H1 (cell line): ENCODE measurements around the gene CSNK1D. TPM values are rescaled to one million over a fixed set of nuclear protein-coding genes. Genes with fewer than 3 reads are reported as not detected.

Experiments
- CTCF ChIA-PET: fragments of 300-600 bp; sonication (Branson Sonifier 250); formaldehyde crosslinking; loops from one replicate; lab custom pipeline; 2021; ENCODE audit not compliant: partially characterized antibody; lab: Charles Lee
- POLR2A ChIA-PET: fragments of 300-600 bp; sonication (Branson Sonifier 250); formaldehyde crosslinking; loops from one replicate; lab custom pipeline; 2021; ENCODE audit warnings: inconsistent platforms; ENCODE audit not compliant: partially characterized antibody; lab: Charles Lee
- DNase-seq, 2 experiments: peaks; one replicate each; pipeline versions ENCODE4 v3.0.0 to v3.0.0-alpha.2; 2010 to 2022; ENCODE audit warnings: low spot score in 2 of 2, low read depth in 1 of 2, mixed read lengths in 1 of 2
- FAIRE-seq: peaks from 2 replicates; lab custom pipeline; 2011; peaks lifted over from hg19 to GRCh38; lab: Jason Lieb, UNC
- H2AFZ ChIP-seq: 2 replicates; pipeline ENCODE4 v1.8.1; 2012; ENCODE audit warnings: low read length, inconsistent platforms
- H2AK5ac ChIP-seq: 2 replicates; pipeline ENCODE4 v1.6.1; 2013; ENCODE audit warnings: low read depth, low read length
- H2BK120ac ChIP-seq: replicated peaks from 2 replicates; pipeline ENCODE3; 2013; ENCODE audit warnings: low read depth, low read length, inconsistent platforms
- H2BK12ac ChIP-seq: 2 replicates; pipeline ENCODE4 v1.6.1; 2013; ENCODE audit warnings: low read depth, low read length
- H2BK15ac ChIP-seq: 2 replicates; pipeline ENCODE4 v1.6.1; 2013; ENCODE audit warnings: low read length
- H2BK20ac ChIP-seq: 2 replicates; pipeline ENCODE4 v1.6.1; 2013; ENCODE audit warnings: low read length
- H2BK5ac ChIP-seq: 2 replicates; pipeline ENCODE4 v1.6.1; 2013; ENCODE audit warnings: low read depth, low read length
- H3K14ac ChIP-seq: 2 replicates; pipeline ENCODE4 v1.6.1; 2013; ENCODE audit warnings: inconsistent platforms; ENCODE audit not compliant: insufficient read length
- H3K18ac ChIP-seq: 2 replicates; pipeline ENCODE4 v1.6.1; 2013; ENCODE audit warnings: low read length; ENCODE audit errors: extremely low read depth
- H3K23ac ChIP-seq: 2 replicates; pipeline ENCODE4 v1.6.1; 2013; ENCODE audit warnings: inconsistent platforms; ENCODE audit not compliant: insufficient read length
- H3K23me2 ChIP-seq: 2 replicates; pipeline ENCODE4 v1.6.1; 2013; ENCODE audit warnings: low read depth, low read length
- H3K27ac ChIP-seq: 2 replicates; pipeline ENCODE4 v1.6.1; 2011; ENCODE audit warnings: low read depth, low read length, inconsistent platforms
- H3K27me3 ChIP-seq, 4 experiments: replicated peaks in 1 of 4; 1 replicate in 1 of 4; 2 replicates in 3 of 4; pipeline versions ENCODE4 v1.6.1 to v1.8.1; 2011 to 2013; ENCODE audit warnings: low read length in 3 of 4, mild to moderate bottlenecking in 3 of 4, inconsistent platforms in 2 of 4, mixed read lengths in 2 of 4, moderate library complexity in 1 of 4; ENCODE audit not compliant: control insufficient read depth in 3 of 4, insufficient read depth in 3 of 4; ENCODE audit errors: extremely low read depth in 1 of 4
- H3K36me3 ChIP-seq, 4 experiments: 2 replicates each; pipeline versions ENCODE4 v1.6.1 to v1.8.1; 2011 to 2013; ENCODE audit warnings: mild to moderate bottlenecking in 4 of 4, low read length in 3 of 4, moderate library complexity in 2 of 4, control low read depth in 1 of 4, inconsistent platforms in 1 of 4; ENCODE audit not compliant: insufficient read depth in 4 of 4, control insufficient read depth in 2 of 4
- H3K4ac ChIP-seq: replicated peaks from 2 replicates; pipeline ENCODE3; 2013; ENCODE audit warnings: low read length, low read depth, mixed read lengths, inconsistent platforms; ENCODE audit not compliant: insufficient read length
- H3K4me1 ChIP-seq, 4 experiments: replicated peaks in 1 of 4; 1 replicate in 1 of 4; 2 replicates in 3 of 4; pipeline versions ENCODE4 v1.6.1 to v1.8.1; 2011 to 2013; ENCODE audit warnings: low read length in 3 of 4, inconsistent platforms in 2 of 4, mixed read lengths in 1 of 4; ENCODE audit not compliant: insufficient read depth in 4 of 4, control insufficient read depth in 3 of 4
- H3K4me2 ChIP-seq, 2 experiments: 2 replicates each; pipeline versions ENCODE4 v1.6.1 to v1.8.1; 2011 to 2013; ENCODE audit warnings: low read depth in 2 of 2, low read length in 2 of 2, control low read depth in 1 of 2, inconsistent platforms in 1 of 2, mild to moderate bottlenecking in 1 of 2; ENCODE audit not compliant: insufficient read depth in 1 of 2
- H3K4me3 ChIP-seq, 4 experiments: fragments of 200-600, 300-600 bp in 1 of 4; sonication (generic), shearing (Covaris generic), sonication (Bioruptor Twin) in 1 of 4; 2 replicates each; pipeline versions ENCODE4 v1.5.1 to v1.8.1; 2011 to 2016; ENCODE audit warnings: low read length in 4 of 4, low read depth in 3 of 4, control low read depth in 2 of 4, inconsistent platforms in 2 of 4, mild to moderate bottlenecking in 2 of 4, mixed read lengths in 1 of 4, moderate library complexity in 1 of 4; ENCODE audit not compliant: insufficient read depth in 2 of 4; ENCODE audit errors: extremely low read depth in 1 of 4
- H3K56ac ChIP-seq: replicated peaks from 2 replicates; pipeline ENCODE3; 2013; ENCODE audit warnings: low read depth, mild to moderate bottlenecking, mixed read lengths, low read length, inconsistent platforms; ENCODE audit not compliant: insufficient read length
- H3K79me1 ChIP-seq: 2 replicates; pipeline ENCODE4 v1.6.1; 2013; ENCODE audit warnings: low read depth, low read length, control low read depth
- H3K79me2 ChIP-seq, 2 experiments: 2 replicates each; pipeline versions ENCODE4 v1.6.1 to v1.8.1; 2012 to 2013; ENCODE audit warnings: low read length in 2 of 2, mild to moderate bottlenecking in 2 of 2, inconsistent platforms in 1 of 2; ENCODE audit not compliant: insufficient read depth in 2 of 2, control insufficient read depth in 1 of 2
- H3K9ac ChIP-seq, 4 experiments: replicated peaks in 1 of 4; 1 replicate in 1 of 4; 2 replicates in 3 of 4; pipeline versions ENCODE4 v1.6.1 to v1.8.1; 2011 to 2013; ENCODE audit warnings: low read depth in 3 of 4, low read length in 3 of 4, control low read depth in 2 of 4, mild to moderate bottlenecking in 2 of 4, moderate library complexity in 2 of 4, inconsistent platforms in 1 of 4; ENCODE audit errors: extremely low read depth in 1 of 4
- H3K9me3 ChIP-seq, 2 experiments: 2 replicates each; pipeline versions ENCODE4 v1.6.1 to v1.8.1; 2012 to 2013; ENCODE audit warnings: mild to moderate bottlenecking in 2 of 2, moderate library complexity in 2 of 2, control low read depth in 1 of 2, inconsistent platforms in 1 of 2, low read depth in 1 of 2, low read length in 1 of 2, mixed read lengths in 1 of 2; ENCODE audit not compliant: insufficient read depth in 2 of 2
- H4K20me1 ChIP-seq, 2 experiments: replicated peaks in 1 of 2; 2 replicates each; pipeline versions ENCODE3 to v1.8.1; 2011 to 2013; ENCODE audit warnings: inconsistent platforms in 2 of 2, low read length in 2 of 2, mild to moderate bottlenecking in 1 of 2; ENCODE audit not compliant: insufficient read depth in 2 of 2, control insufficient read depth in 1 of 2
- H4K5ac ChIP-seq: 2 replicates; pipeline ENCODE4 v1.6.1; 2013; ENCODE audit warnings: low read length, low read depth, mixed read lengths, inconsistent platforms; ENCODE audit not compliant: insufficient read length
- H4K8ac ChIP-seq: 2 replicates; pipeline ENCODE4 v1.8.0; 2013; ENCODE audit warnings: mild to moderate bottlenecking, moderate library complexity, low read length, inconsistent platforms; ENCODE audit not compliant: insufficient read depth; ENCODE audit errors: extremely low read depth
- H4K91ac ChIP-seq: replicated peaks from 2 replicates; pipeline ENCODE3; 2013; ENCODE audit warnings: low read length, mixed read lengths, inconsistent platforms; ENCODE audit not compliant: insufficient read length
- CHD2 ChIP-seq: IDR thresholded peaks from 2 replicates; pipeline ENCODE4 v1.6.1; 2012; ENCODE audit warnings: low read length, improper control_type of control experiment
- CREB1 ChIP-seq: IDR thresholded peaks from 2 replicates; pipeline ENCODE4 v1.6.1; 2012; ENCODE audit warnings: inconsistent platforms
- EZH2 ChIP-seq: fragments of 200-600 bp; sonication (generic); IDR thresholded peaks from 2 replicates; pipeline ENCODE4 v1.7.1; 2012; ENCODE audit warnings: low read depth, mild to moderate bottlenecking, moderate library complexity, low read length, inconsistent platforms; ENCODE audit not compliant: severe bottlenecking
- FOSL1 ChIP-seq: IDR thresholded peaks from 2 replicates; pipeline ENCODE4 v1.6.1; 2011; ENCODE audit warnings: mild to moderate bottlenecking, low read depth, low read length, moderate library complexity; ENCODE audit not compliant: insufficient read depth
- GTF2F1 ChIP-seq: IDR thresholded peaks from 2 replicates; pipeline ENCODE4 v1.6.1; 2012; ENCODE audit warnings: low read depth, low read length, improper control_type of control experiment, borderline replicate concordance
- JUN ChIP-seq: IDR thresholded peaks from 2 replicates; pipeline ENCODE4 v1.6.1; 2011; ENCODE audit warnings: low read depth, mild to moderate bottlenecking, improper control_type of control experiment, low read length
- JUND ChIP-seq: IDR thresholded peaks from 2 replicates; pipeline ENCODE4 v1.6.1; 2011; ENCODE audit warnings: mild to moderate bottlenecking, improper control_type of control experiment, low read length
- MAFK ChIP-seq: IDR thresholded peaks from 2 replicates; pipeline ENCODE4 v1.6.1; 2012; ENCODE audit warnings: low read depth, mild to moderate bottlenecking, improper control_type of control experiment, low read length
- RXRA ChIP-seq: IDR thresholded peaks from 2 replicates; pipeline ENCODE4 v1.6.1; 2011; ENCODE audit warnings: low read depth, mild to moderate bottlenecking, low read length, moderate library complexity; ENCODE audit not compliant: insufficient read depth
- SP2 ChIP-seq: IDR thresholded peaks from 2 replicates; pipeline ENCODE4 v1.6.1; 2012; ENCODE audit warnings: mild to moderate bottlenecking, low read length, inconsistent platforms
- TAF1 ChIP-seq: IDR thresholded peaks from 2 replicates; pipeline ENCODE4 v1.6.1; 2011; ENCODE audit warnings: mild to moderate bottlenecking, low read depth, low read length
- TAF7 ChIP-seq: optimal IDR thresholded peaks from 2 replicates; pipeline ENCODE3; 2011; ENCODE audit warnings: low read depth, mild to moderate bottlenecking, inconsistent platforms, low read length, moderate library complexity, borderline replicate concordance
- WGBS, 2 experiments: shearing (Covaris generic) in 1 of 2; methylation state at CpG; one replicate each; pipeline versions ENCODE4 v1.1.6 to v1.1.7; 2013 to 2015; ENCODE audit warnings: low lambda C conversion rate in 2 of 2, mixed read lengths in 2 of 2, inconsistent platforms in 1 of 2, low coverage in 1 of 2, missing lambda C conversion rate in 1 of 2; ENCODE audit not compliant: insufficient replicate concordance in 2 of 2, insufficient coverage in 1 of 2, insufficient read length in 1 of 2; ENCODE audit errors: extremely low coverage in 1 of 2, missing lambda C conversion rate in 1 of 2; 5-methylcytosine and 5-hydroxymethylcytosine counted together
- polyA plus RNA-seq, 7 experiments: library from polyadenylated mRNA; depleted of rRNA in 3 of 7; stranded (reverse) in 5 of 7; unstranded in 2 of 7; fragments of >200 nt in 5 of 7; fragments of 200-250 nt in 2 of 7; gene quantifications; 1 replicate in 5 of 7; 2 replicates in 1 of 7; 4 replicates in 1 of 7; pipeline versions ENCODE4 v1.2.1 to v1.2.3, GENCODE V29; 2011 to 2013; ENCODE audit warnings: missing spikeins in 2 of 7, mixed read lengths in 2 of 7
- total RNA-seq: library from RNA; stranded (reverse); fragmentation: NEBNext Ultra II Directional; extraction: Animal tissue kit (Norgen Biotek cat#: 25700); gene quantifications from 2 replicates; pipeline ENCODE4 v1.2.1, GENCODE V29; 2021

Gene CSNK1D
- total and polyA plus RNA-seq, 2 of the 8 experiments (the other 6 are each of a cell fraction or from before 2014, with no cell fraction given) = 73.5 to 103 TPM

DNA sequence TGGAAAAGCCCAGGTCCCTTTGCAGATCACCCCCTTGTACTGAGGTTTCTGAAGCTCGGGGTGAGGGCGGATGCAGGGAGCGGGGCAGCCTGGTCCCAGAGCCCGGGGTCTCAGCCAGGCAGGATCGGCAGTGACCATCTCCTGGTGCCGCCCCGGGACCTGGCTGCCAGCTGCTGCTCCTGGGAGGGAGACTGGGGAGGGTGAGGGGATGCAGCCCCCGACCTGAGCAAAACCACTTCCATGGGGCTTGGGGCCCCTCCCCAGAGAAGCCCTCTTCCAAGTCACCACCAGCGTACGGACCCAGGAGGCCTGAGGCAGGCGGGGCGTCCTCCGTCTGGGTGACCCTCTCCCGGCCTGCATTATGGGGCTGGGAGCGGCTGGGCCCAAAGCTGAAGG is 29.1 kb upstream of the CSNK1D start:
- ChIA-PET CTCF (interaction anchor here (0.7 to 4.7 kb wide), 9 partner anchors 10 to 369 kb away, joined by 3 to 32 read pairs (median 7); partner anchors contain the start of gene CD7), POLR2A (interaction anchor here (0.7 to 2.4 kb wide), 3 partner anchors 10 to 31 kb away, joined by 3 to 18 read pairs (median 3); partner anchors contain the start of gene CD7)
- Histone ChIP-seq H3K27me3 (no peaks in the 10 kb centered on the region), H2BK20ac (no peak overlapping the region), H3K4me1 (peaks cover 0 to 6% (median 3%) of the 10 kb centered on the region in 4 experiments; a peak in 3 of 7 replicates), H4K8ac (peak overlapping the region; percentile 79; the same call in 1 of the 2 replicates), H2BK120ac (no peak overlapping the region), H4K5ac (no peak overlapping the region), H3K27ac (no peak overlapping the region), H4K91ac (no peak overlapping the region), H3K4ac (no peak overlapping the region), H2BK12ac (no peak overlapping the region), H2BK15ac (no peak overlapping the region), H3K9ac (no peak overlapping the region), H3K23me2 (no peaks in the 10 kb centered on the region), H3K56ac (no peak overlapping the region), H3K79me1 (no peaks in the 10 kb centered on the region), H3K4me3 (no peak overlapping the region), H2AFZ (no peak overlapping the region), H2BK5ac (no peak overlapping the region), H2AK5ac (no peak overlapping the region), H3K36me3 (no peaks in the 10 kb centered on the region; a peak in 1 of 8 replicates), H3K4me2 (no peak overlapping the region), H3K14ac (no peak overlapping the region), H3K79me2 (no peaks in the 10 kb centered on the region), H3K23ac (no peak overlapping the region), H3K18ac (no peak overlapping the region), H4K20me1 (no peaks in the 10 kb centered on the region), H3K9me3 (no peaks in the 10 kb centered on the region)
- WGBS, 2 experiments = 93% methylated on average over 15 of the region's 15 CpGs; no CpG with 5 or more reads in 1 of the 2 experiments
- FAIRE-seq = no peak
- DNase-seq = peak in 1 of 2 experiments; percentile 44
- TF ChIP-seq SP2 (no peak), FOSL1 (no peak), EZH2 (no peak), JUN (no peak), MAFK (no peak), TAF7 (no peak), JUND (no peak), CREB1 (no peak), CHD2 (no peak), GTF2F1 (no peak), TAF1 (no peak), RXRA (no peak)
